Activated CD4-positive, alpha-beta T cell treated with anti-CD3 and anti-CD28 coated beads, Interleukin-2, amount 50 U/mL, for 24 hours (primary cell): ENCODE measurements around the gene AGRP.
"Not testable (repeated sequence)": the region's sequence is repeated elsewhere in the genome, so short reads cannot be mapped to it uniquely, and the experiment has no call there.

Experiments
- DNase-seq, 2 donors: peaks; one replicate each; pipeline ENCODE4 v3.0.0-alpha.2; 2020; ENCODE audit warnings: low read depth in 1 of 2, low spot score in 1 of 2

AGRP gene

GRCh38 chr16:67504031-67505021, 21.0 kb upstream of the AGRP start:
- no peak for DNase-seq

GRCh38 chr16:67499106-67499505, 15.8 kb upstream of the AGRP start:
- DNase-seq = no peak

GRCh38 chr16:67490335-67491096, 7.2 kb upstream of the AGRP start:
- DNase-seq = no peak

- no peak for DNase-seq
These were observed 6.2 kb upstream of the AGRP start for GRCh38 chr16:67489401-67490083.

GRCh38 chr16:67487561-67487960, 4.2 kb upstream of the AGRP start:
- not testable (repeated sequence) for DNase-seq

- no peak for DNase-seq
These were observed 3.5 kb upstream of the AGRP start for GRCh38 chr16:67486805-67487204.

GRCh38 chr16:67483731-67484525, 581 bp upstream of the AGRP start:
- DNase-seq = no peak

- DNase-seq = no peak
These were observed 968 bp downstream of the AGRP start for GRCh38 chr16:67482233-67482924.

- DNase-seq = peak in 1 of 2 donors; percentile 38
These were observed 1.6 kb downstream of the AGRP start for GRCh38 chr16:67481561-67482232.

- DNase-seq = peak; percentile 95 to 97
These were observed 2.4 kb downstream of the AGRP start, which contains the start of gene ATP6V0D1 for GRCh38 chr16:67480833-67481560. Gene ATP6V0D1, minus strand, starts transcription at chr16:67481157. Its CDS starts 71 bp downstream, at chr16:67481086.

- DNase-seq = no peak
These were observed 5.3 kb downstream of the AGRP start for GRCh38 chr16:67477960-67478554.

GRCh38 chr16:67474551-67475455, 8.5 kb downstream of the AGRP start:
- no peak for DNase-seq

GRCh38 chr16:67471758-67472384, 11.5 kb downstream of the AGRP start:
- DNase-seq = no peak

GRCh38 chr16:67470359-67470758, 13.0 kb downstream of the AGRP start:
- DNase-seq = no peak

GRCh38 chr16:67468731-67469130, 14.6 kb downstream of the AGRP start:
- no peak for DNase-seq

- no peak for DNase-seq
These were observed 16.8 kb downstream of the AGRP start for GRCh38 chr16:67466581-67466980.

- DNase-seq = no peak
These were observed 18.8 kb downstream of the AGRP start for GRCh38 chr16:67464565-67464964.
